H9 (cell line): Measurements from ENCODE around the gene IGF2R. TPM values are rescaled to one million over a fixed set of nuclear protein-coding genes. Genes with fewer than 3 reads are reported as not detected.

ENCODE experiments used
- DNase-seq: peaks from one replicate; pipeline ENCODE4 v3.0.0-alpha.2; 2017
- H2AFZ ChIP-seq: one replicate; pipeline ENCODE4 v1.6.1; 2013; ENCODE audit warnings: mild to moderate bottlenecking, low read length, control low read depth, moderate library complexity
- H2AK5ac ChIP-seq: 2 replicates; pipeline ENCODE4 v1.6.1; 2013; ENCODE audit warnings: low read length, control low read depth, mixed read lengths; ENCODE audit not compliant: insufficient read length
- H2BK120ac ChIP-seq: one replicate; pipeline ENCODE4 v1.6.1; 2013; ENCODE audit warnings: low read depth, mild to moderate bottlenecking, low read length, control low read depth, inconsistent platforms; ENCODE audit not compliant: poor library complexity, severe bottlenecking
- H2BK12ac ChIP-seq: 2 replicates; pipeline ENCODE4 v1.6.1; 2013; ENCODE audit warnings: low read length, control low read depth, mixed read lengths, low read depth; ENCODE audit not compliant: insufficient read length
- H2BK15ac ChIP-seq: 2 replicates; pipeline ENCODE4 v1.6.1; 2013; ENCODE audit warnings: low read depth, low read length, control low read depth
- H2BK20ac ChIP-seq: one replicate; pipeline ENCODE4 v1.6.1; 2013; ENCODE audit warnings: low read depth, mild to moderate bottlenecking, low read length, control low read depth, inconsistent platforms; ENCODE audit not compliant: poor library complexity, severe bottlenecking
- H2BK5ac ChIP-seq: 2 replicates; pipeline ENCODE4 v1.6.1; 2013; ENCODE audit warnings: low read length, control low read depth, mixed read lengths; ENCODE audit not compliant: insufficient read length
- H3K14ac ChIP-seq: 2 replicates; pipeline ENCODE4 v1.6.1; 2013; ENCODE audit warnings: low read length, control low read depth; ENCODE audit not compliant: insufficient read depth
- H3K18ac ChIP-seq: 2 replicates; pipeline ENCODE4 v1.6.1; 2013; ENCODE audit warnings: low read depth, mild to moderate bottlenecking, mixed read lengths, low read length, control low read depth; ENCODE audit not compliant: insufficient read length
- H3K23ac ChIP-seq: 2 replicates; pipeline ENCODE4 v1.6.1; 2013; ENCODE audit warnings: low read length, control low read depth, mixed read lengths, low read depth; ENCODE audit not compliant: insufficient read length
- H3K23me2 ChIP-seq: 2 replicates; pipeline ENCODE4 v1.6.1; 2013; ENCODE audit warnings: low read depth, mild to moderate bottlenecking, mixed read lengths, low read length, control low read depth; ENCODE audit not compliant: insufficient read length, poor library complexity, severe bottlenecking
- H3K27ac ChIP-seq: 2 replicates; pipeline ENCODE4 v1.5.1; 2013; ENCODE audit warnings: low read length, control low read depth, mixed read lengths, low read depth; ENCODE audit not compliant: insufficient read length
- H3K27me3 ChIP-seq: 2 replicates; pipeline ENCODE4 v1.6.1; 2013; ENCODE audit warnings: low read length, control low read depth, inconsistent platforms; ENCODE audit not compliant: insufficient read depth
- H3K4ac ChIP-seq: 2 replicates; pipeline ENCODE4 v1.6.1; 2013; ENCODE audit warnings: low read depth, mild to moderate bottlenecking, control low read depth, inconsistent platforms, low read length, moderate library complexity
- H3K4me1 ChIP-seq: 2 replicates; pipeline ENCODE4 v1.6.1; 2013; ENCODE audit warnings: low read length, control low read depth, inconsistent platforms; ENCODE audit not compliant: insufficient read depth
- H3K4me2 ChIP-seq: 2 replicates; pipeline ENCODE4 v1.6.1; 2013; ENCODE audit warnings: low read length, control low read depth, mixed read lengths; ENCODE audit not compliant: insufficient read length, insufficient read depth
- H3K56ac ChIP-seq: 2 replicates; pipeline ENCODE4 v1.6.1; 2013; ENCODE audit warnings: low read depth, mild to moderate bottlenecking, mixed read lengths, low read length, control low read depth; ENCODE audit not compliant: insufficient read length
- H3K79me1 ChIP-seq: 2 replicates; pipeline ENCODE4 v1.6.1; 2013; ENCODE audit warnings: low read depth, mild to moderate bottlenecking, moderate library complexity, low read length, control low read depth, inconsistent platforms; ENCODE audit not compliant: insufficient read depth, poor library complexity, severe bottlenecking
- H3K79me2 ChIP-seq: 2 replicates; pipeline ENCODE4 v1.6.1; 2013; ENCODE audit warnings: low read length, control low read depth, inconsistent platforms; ENCODE audit not compliant: insufficient read depth
- H3K9ac ChIP-seq: 2 replicates; pipeline ENCODE4 v1.6.1; 2013; ENCODE audit warnings: low read length, control low read depth, mixed read lengths; ENCODE audit not compliant: insufficient read length; ENCODE audit errors: extremely low read depth
- H3K9me3 ChIP-seq: one replicate; pipeline ENCODE4 v1.6.1; 2013; ENCODE audit warnings: low read depth, low read length, inconsistent platforms; ENCODE audit not compliant: control insufficient read depth
- H3T11ph ChIP-seq: one replicate; pipeline ENCODE4 v1.6.1; 2013; ENCODE audit warnings: mild to moderate bottlenecking, low read length, control low read depth, inconsistent platforms
- H4K20me1 ChIP-seq: one replicate; pipeline ENCODE4 v1.6.1; 2013; ENCODE audit not compliant: control insufficient read depth, insufficient read length, insufficient read depth
- H4K5ac ChIP-seq: 2 replicates; pipeline ENCODE4 v1.6.1; 2013; ENCODE audit warnings: low read depth, mild to moderate bottlenecking, mixed read lengths, low read length, control low read depth; ENCODE audit not compliant: insufficient read length
- H4K8ac ChIP-seq: replicated peaks from 2 replicates; pipeline ENCODE4 v1.6.1; 2013; ENCODE audit warnings: low read length, control low read depth, mixed read lengths, low read depth; ENCODE audit not compliant: insufficient read length
- H4K91ac ChIP-seq: 2 replicates; pipeline ENCODE4 v1.6.1; 2013; ENCODE audit warnings: low read depth, mild to moderate bottlenecking, moderate library complexity, mixed read lengths, low read length, control low read depth; ENCODE audit not compliant: insufficient read length
- H3K27ac Mint-ChIP-seq, 3 experiments: 2 replicates in 2 of 3; 3 replicates in 1 of 3; pipeline ENCODE4 v1.8.0; 2020 to 2021; ENCODE audit warnings: mixed read lengths in 3 of 3, mild to moderate bottlenecking in 1 of 3, moderate library complexity in 1 of 3
- H3K27me3 Mint-ChIP-seq: 2 replicates; pipeline ENCODE4 v1.8.0; 2021; ENCODE audit warnings: low read depth, mild to moderate bottlenecking, moderate library complexity, mixed read lengths
- H3K36me3 Mint-ChIP-seq, 3 experiments: 2 replicates in 2 of 3; 3 replicates in 1 of 3; pipeline ENCODE4 v1.8.0; 2020 to 2021; ENCODE audit warnings: low read depth in 3 of 3, mixed read lengths in 3 of 3; ENCODE audit not compliant: insufficient read depth in 1 of 3
- H3K4me1 Mint-ChIP-seq, 2 experiments: 2 replicates each; pipeline ENCODE4 v1.8.0; 2020; ENCODE audit warnings: mixed read lengths in 2 of 2
- H3K4me3 Mint-ChIP-seq, 2 experiments: 2 replicates in 1 of 2; 3 replicates in 1 of 2; pipeline ENCODE4 v1.8.0; 2020 to 2021; ENCODE audit warnings: mild to moderate bottlenecking in 2 of 2, mixed read lengths in 2 of 2, moderate library complexity in 1 of 2
- H3K9me3 Mint-ChIP-seq, 2 experiments: 2 replicates in 1 of 2; 3 replicates in 1 of 2; pipeline ENCODE4 v1.8.0; 2020; ENCODE audit warnings: mild to moderate bottlenecking in 2 of 2, mixed read lengths in 2 of 2, moderate library complexity in 1 of 2
- WGBS: extraction: QIAGEN DNeasy Blood & Tissue Kit; methylation state at CpG from one replicate; pipeline ENCODE4 v1.1.7; 2013; ENCODE audit warnings: missing lambda C conversion rate, low lambda C conversion rate, mixed read lengths; ENCODE audit not compliant: insufficient read length; ENCODE audit errors: extremely low coverage; 5-methylcytosine and 5-hydroxymethylcytosine counted together
- total RNA-seq: library from RNA; stranded (reverse); gene quantifications from 2 replicates; pipeline ENCODE4 v1.2.1, GENCODE V29; 2021
- TF ChIP-seq, protein P1 (sequence below): fragments of 200-600 bp; sonication (generic); conservative IDR thresholded peaks from 3 replicates; pipeline ENCODE4 v1.8.0; 2021; ENCODE audit warnings: antibody characterized with exemption, mild to moderate bottlenecking

Gene IGF2R
- total RNA-seq, 1 experiment from 2014 or later = 66.7 TPM

DNA sequence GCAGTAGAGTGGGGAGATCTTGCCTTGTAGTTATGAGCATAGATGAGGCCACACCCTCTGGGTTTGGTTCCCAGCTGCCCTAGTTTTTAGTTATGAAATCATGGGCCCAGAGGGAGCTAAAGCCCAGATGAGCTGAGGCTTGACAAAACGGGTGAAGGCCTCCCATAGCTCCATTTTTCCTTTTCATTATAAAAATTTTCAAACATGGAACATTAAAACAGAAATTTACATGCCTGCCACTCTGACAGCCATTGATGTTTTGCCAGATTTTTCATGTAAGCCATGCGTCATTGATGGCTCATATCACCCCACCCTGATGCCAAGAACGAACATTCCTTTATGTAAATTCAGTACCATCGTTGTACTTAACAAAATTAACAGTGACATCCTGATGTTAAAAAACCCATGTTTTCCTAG lies 67.9 kb downstream of the IGF2R start:
- DNase-seq = no peak
- WGBS = no CpG with 5 or more reads among the region's 4 CpGs
- no peaks in the 10 kb centered on the region for H3K27me3 Mint-ChIP-seq

More for the DNA sequence above, 67.9 kb downstream of the IGF2R start:
- no peaks in the 10 kb centered on the region for H3K23me2 ChIP-seq
- H3K4me3 Mint-ChIP-seq = no peak overlapping the region
- H3K27me3 ChIP-seq = no peaks in the 10 kb centered on the region; the same call in 1 of the 2 replicates
- H2BK5ac ChIP-seq = no peak overlapping the region
- H4K91ac ChIP-seq = no peak overlapping the region
- H3K79me1 ChIP-seq = no peaks in the 10 kb centered on the region
- no peak overlapping the region for H3K14ac ChIP-seq
- H3K9me3 ChIP-seq = no peaks in the 10 kb centered on the region
- H3K56ac ChIP-seq = no peak overlapping the region
- H2BK20ac ChIP-seq = no peak overlapping the region
- no peak overlapping the region for H4K5ac ChIP-seq
- H2AFZ ChIP-seq = no peak overlapping the region
- H3K4ac ChIP-seq = no peak overlapping the region
- no peak overlapping the region for H2BK15ac ChIP-seq
- no peak overlapping the region for H3K18ac ChIP-seq
- H2BK120ac ChIP-seq = no peak overlapping the region
- no peaks in the 10 kb centered on the region for H4K20me1 ChIP-seq
- H2BK12ac ChIP-seq = no peak overlapping the region
- H3K23ac ChIP-seq = no peak overlapping the region
- no peak overlapping the region for H3K27ac Mint-ChIP-seq
- no peaks in the 10 kb centered on the region for H3K4me1 ChIP-seq
- H4K8ac ChIP-seq = no peak overlapping the region
- H3K36me3 Mint-ChIP-seq = peaks cover 43 to 67% (median 62%) of the 10 kb centered on the region in 3 experiments; a peak in 6 of 7 replicates
- H3K9me3 Mint-ChIP-seq = no peaks in the 10 kb centered on the region
- no peak overlapping the region for H3K4me2 ChIP-seq
- no peak overlapping the region for H2AK5ac ChIP-seq
- H3T11ph ChIP-seq = no peak overlapping the region
- TF ChIP-seq, protein P1, sequence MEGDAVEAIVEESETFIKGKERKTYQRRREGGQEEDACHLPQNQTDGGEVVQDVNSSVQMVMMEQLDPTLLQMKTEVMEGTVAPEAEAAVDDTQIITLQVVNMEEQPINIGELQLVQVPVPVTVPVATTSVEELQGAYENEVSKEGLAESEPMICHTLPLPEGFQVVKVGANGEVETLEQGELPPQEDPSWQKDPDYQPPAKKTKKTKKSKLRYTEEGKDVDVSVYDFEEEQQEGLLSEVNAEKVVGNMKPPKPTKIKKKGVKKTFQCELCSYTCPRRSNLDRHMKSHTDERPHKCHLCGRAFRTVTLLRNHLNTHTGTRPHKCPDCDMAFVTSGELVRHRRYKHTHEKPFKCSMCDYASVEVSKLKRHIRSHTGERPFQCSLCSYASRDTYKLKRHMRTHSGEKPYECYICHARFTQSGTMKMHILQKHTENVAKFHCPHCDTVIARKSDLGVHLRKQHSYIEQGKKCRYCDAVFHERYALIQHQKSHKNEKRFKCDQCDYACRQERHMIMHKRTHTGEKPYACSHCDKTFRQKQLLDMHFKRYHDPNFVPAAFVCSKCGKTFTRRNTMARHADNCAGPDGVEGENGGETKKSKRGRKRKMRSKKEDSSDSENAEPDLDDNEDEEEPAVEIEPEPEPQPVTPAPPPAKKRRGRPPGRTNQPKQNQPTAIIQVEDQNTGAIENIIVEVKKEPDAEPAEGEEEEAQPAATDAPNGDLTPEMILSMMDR = no peak
- no peaks in the 10 kb centered on the region for H3K4me1 Mint-ChIP-seq
- no peak overlapping the region for H3K27ac ChIP-seq
- H3K9ac ChIP-seq = no peak overlapping the region
- H3K79me2 ChIP-seq = no peaks in the 10 kb centered on the region
